ENCODE data around the gene GGT7. TPM values are rescaled to one million over a fixed set of nuclear protein-coding genes. Genes with fewer than 3 reads are reported as not detected.

The GGT7 gene
- total RNA-seq, 1 experiment from 2014 or later = 27.7 TPM

DNA sequence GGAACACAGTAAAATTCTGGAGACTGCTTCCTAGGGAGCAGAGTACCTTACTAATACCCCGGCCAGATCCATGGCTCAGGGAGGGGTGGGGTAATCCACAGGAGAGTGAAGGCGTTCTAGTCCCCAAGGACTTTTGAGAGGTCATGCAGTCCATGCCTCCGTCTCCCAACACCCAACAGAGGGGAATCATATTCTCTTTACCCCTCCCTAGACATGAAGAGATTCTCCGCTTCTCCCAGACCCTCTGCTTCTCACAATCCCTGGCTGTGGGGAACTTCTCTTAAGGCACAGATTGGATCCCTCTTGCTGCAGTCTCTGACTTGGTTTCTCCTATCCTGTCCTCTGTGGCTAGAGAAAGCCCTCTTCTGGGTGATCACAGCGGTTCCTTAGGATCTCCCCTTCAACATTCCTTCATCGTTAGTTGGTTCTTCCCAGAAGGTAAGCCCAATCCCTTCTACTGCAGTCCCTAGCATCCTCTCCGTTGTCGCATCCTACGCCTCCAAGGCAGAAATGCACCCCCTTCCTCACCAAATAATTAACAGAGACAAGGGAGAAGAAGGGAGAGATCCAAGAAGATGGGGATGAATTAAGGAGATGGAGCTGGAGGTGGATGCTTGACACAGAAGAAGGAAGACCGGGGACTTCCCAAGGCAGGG is 562 bp downstream of the GGT7 start:
- ATAC-seq = no peak
- ChIA-PET POLR2A (no interaction called here), CTCF (interaction anchor here (0.6 to 7.7 kb wide), 5 partner anchors 9 to 128 kb away, joined by 4 to 152 read pairs (median 24); partner anchors contain the start of genes GSS and MYH7B)
- Mint-ChIP-seq H3K4me1 (peaks cover 42% of the 10 kb centered on the region), H3K4me3 (peak overlapping the region; percentile 86), H3K27ac (no peak overlapping the region), H3K9me3 (no peaks in the 10 kb centered on the region), H3K27me3 (ENCODE audit: low read depth) (peaks cover 27% of the 10 kb centered on the region), H3K36me3 (no peaks in the 10 kb centered on the region)
- no peak for DNase-seq (ENCODE audit: low spot score)
- TF ChIP-seq, protein P1, sequence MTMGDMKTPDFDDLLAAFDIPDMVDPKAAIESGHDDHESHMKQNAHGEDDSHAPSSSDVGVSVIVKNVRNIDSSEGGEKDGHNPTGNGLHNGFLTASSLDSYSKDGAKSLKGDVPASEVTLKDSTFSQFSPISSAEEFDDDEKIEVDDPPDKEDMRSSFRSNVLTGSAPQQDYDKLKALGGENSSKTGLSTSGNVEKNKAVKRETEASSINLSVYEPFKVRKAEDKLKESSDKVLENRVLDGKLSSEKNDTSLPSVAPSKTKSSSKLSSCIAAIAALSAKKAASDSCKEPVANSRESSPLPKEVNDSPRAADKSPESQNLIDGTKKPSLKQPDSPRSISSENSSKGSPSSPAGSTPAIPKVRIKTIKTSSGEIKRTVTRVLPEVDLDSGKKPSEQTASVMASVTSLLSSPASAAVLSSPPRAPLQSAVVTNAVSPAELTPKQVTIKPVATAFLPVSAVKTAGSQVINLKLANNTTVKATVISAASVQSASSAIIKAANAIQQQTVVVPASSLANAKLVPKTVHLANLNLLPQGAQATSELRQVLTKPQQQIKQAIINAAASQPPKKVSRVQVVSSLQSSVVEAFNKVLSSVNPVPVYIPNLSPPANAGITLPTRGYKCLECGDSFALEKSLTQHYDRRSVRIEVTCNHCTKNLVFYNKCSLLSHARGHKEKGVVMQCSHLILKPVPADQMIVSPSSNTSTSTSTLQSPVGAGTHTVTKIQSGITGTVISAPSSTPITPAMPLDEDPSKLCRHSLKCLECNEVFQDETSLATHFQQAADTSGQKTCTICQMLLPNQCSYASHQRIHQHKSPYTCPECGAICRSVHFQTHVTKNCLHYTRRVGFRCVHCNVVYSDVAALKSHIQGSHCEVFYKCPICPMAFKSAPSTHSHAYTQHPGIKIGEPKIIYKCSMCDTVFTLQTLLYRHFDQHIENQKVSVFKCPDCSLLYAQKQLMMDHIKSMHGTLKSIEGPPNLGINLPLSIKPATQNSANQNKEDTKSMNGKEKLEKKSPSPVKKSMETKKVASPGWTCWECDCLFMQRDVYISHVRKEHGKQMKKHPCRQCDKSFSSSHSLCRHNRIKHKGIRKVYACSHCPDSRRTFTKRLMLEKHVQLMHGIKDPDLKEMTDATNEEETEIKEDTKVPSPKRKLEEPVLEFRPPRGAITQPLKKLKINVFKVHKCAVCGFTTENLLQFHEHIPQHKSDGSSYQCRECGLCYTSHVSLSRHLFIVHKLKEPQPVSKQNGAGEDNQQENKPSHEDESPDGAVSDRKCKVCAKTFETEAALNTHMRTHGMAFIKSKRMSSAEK (CRISPR knock-in tag; IDR thresholded peaks at IDR 0.05; ENCODE audit: borderline replicate concordance) = no peak
- TF ChIP-seq SP1 (CRISPR knock-in tag; conservative IDR thresholded peaks at IDR 0.05) (no peak), MXD4 (CRISPR knock-in tag; IDR thresholded peaks at IDR 0.05; ENCODE audit: borderline replicate concordance) (no peak), OVOL2 (CRISPR knock-in tag; IDR thresholded peaks at IDR 0.05; ENCODE audit: borderline replicate concordance) (no peak), ATF1 (CRISPR knock-in tag; IDR thresholded peaks at IDR 0.05) (no peak), ETV6 (CRISPR knock-in tag; IDR thresholded peaks at IDR 0.05) (no peak), ZNF232 (CRISPR knock-in tag; IDR thresholded peaks at IDR 0.05) (no peak), JUN (CRISPR knock-in tag; IDR thresholded peaks at IDR 0.05) (no peak)
- TF ChIP-seq, protein P2, sequence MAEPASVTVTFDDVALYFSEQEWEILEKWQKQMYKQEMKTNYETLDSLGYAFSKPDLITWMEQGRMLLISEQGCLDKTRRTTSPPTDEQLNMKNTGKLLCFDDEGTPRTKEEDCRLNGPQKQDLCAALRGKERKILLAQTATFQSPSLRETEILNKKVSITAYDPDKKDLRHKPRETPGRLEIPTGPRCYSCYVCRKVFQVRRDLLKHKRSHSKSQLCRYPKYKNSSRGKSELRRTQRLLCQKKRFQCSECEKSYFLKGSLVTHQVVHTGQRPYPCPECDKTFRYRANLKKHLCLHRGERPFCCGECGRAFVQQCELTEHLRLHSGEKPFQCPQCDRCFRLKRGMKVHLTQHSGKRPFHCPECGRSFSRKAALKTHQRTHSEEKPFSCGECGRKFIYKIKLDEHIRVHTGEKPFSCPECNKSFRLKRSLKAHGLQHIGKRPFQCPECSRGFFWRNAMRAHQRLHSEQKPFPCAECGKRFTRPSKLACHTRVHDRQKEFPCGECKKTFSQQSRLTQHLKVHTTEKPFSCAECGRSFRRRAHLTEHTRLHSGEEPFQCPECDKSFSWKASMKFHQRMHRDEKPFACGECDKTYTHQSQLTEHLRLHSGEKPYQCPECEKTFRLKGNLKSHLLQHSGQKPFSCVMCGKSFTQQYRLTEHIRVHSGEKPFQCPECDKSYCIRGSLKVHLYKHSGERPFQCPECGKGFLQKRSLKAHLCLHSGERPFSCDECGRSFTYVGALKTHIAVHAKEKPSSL (CRISPR knock-in tag; conservative IDR thresholded peaks at IDR 0.05) = no peak
- TF ChIP-seq, protein P3, sequence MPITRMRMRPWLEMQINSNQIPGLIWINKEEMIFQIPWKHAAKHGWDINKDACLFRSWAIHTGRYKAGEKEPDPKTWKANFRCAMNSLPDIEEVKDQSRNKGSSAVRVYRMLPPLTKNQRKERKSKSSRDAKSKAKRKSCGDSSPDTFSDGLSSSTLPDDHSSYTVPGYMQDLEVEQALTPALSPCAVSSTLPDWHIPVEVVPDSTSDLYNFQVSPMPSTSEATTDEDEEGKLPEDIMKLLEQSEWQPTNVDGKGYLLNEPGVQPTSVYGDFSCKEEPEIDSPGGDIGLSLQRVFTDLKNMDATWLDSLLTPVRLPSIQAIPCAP (CRISPR knock-in tag; IDR thresholded peaks at IDR 0.05) = no peak
- TF ChIP-seq, protein P4, sequence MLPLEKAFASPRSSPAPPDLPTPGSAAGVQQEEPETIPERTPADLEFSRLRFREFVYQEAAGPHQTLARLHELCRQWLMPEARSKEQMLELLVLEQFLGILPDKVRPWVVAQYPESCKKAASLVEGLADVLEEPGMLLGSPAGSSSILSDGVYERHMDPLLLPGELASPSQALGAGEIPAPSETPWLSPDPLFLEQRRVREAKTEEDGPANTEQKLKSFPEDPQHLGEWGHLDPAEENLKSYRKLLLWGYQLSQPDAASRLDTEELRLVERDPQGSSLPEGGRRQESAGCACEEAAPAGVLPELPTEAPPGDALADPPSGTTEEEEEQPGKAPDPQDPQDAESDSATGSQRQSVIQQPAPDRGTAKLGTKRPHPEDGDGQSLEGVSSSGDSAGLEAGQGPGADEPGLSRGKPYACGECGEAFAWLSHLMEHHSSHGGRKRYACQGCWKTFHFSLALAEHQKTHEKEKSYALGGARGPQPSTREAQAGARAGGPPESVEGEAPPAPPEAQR (CRISPR knock-in tag; IDR thresholded peaks at IDR 0.05) = no peak
- TF ChIP-seq, protein P5, sequence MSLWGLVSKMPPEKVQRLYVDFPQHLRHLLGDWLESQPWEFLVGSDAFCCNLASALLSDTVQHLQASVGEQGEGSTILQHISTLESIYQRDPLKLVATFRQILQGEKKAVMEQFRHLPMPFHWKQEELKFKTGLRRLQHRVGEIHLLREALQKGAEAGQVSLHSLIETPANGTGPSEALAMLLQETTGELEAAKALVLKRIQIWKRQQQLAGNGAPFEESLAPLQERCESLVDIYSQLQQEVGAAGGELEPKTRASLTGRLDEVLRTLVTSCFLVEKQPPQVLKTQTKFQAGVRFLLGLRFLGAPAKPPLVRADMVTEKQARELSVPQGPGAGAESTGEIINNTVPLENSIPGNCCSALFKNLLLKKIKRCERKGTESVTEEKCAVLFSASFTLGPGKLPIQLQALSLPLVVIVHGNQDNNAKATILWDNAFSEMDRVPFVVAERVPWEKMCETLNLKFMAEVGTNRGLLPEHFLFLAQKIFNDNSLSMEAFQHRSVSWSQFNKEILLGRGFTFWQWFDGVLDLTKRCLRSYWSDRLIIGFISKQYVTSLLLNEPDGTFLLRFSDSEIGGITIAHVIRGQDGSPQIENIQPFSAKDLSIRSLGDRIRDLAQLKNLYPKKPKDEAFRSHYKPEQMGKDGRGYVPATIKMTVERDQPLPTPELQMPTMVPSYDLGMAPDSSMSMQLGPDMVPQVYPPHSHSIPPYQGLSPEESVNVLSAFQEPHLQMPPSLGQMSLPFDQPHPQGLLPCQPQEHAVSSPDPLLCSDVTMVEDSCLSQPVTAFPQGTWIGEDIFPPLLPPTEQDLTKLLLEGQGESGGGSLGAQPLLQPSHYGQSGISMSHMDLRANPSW (CRISPR knock-in tag; conservative IDR thresholded peaks at IDR 0.05; ENCODE audit: low read depth) = no peak
